Measurements from ENCODE around the gene RBM28.

DNA sequence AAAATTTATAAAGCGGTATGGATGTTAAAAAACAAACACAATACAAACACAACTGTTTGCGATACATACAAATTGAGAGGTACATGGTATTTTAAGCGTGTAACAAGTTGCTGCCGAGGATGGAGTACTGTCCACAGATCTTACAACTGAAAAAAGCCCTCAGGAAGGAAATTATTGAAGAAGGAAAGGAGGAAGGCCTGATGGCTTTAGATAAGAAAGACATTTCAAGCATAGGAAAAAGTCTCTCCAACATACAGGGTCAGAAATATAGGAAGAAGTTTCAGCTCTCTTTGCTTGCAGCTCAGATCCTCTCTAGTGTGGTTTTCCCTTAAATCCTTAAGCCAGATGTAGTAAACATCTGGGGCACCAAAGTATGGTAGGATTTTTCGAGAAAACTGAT, 25.0 kb downstream of the RBM28 start:
- no peak for TF ChIP-seq EP300 (IDR thresholded peaks at IDR 0.05; ENCODE audit: low read depth)
- TF ChIP-seq POLR2A (IDR thresholded peaks at IDR 0.05): no peak
- no peak for TF ChIP-seq CTCF (IDR thresholded peaks at IDR 0.05)
- TF ChIP-seq POLR2AphosphoS5 (IDR thresholded peaks at IDR 0.05): no peak

Data from transverse colon (tissue), 4 donors.